Pulmonary artery endothelial cell (primary cell): ENCODE data around the gene CNTN5. TPM values are rescaled to one million over a fixed set of nuclear protein-coding genes. Genes with fewer than 3 reads are reported as not detected.

ENCODE experiments used
- DNase-seq: peaks from one replicate; pipeline ENCODE4 v3.0.0-alpha.2; 2011; ENCODE audit warnings: low read depth, low spot score
- total RNA-seq: library from RNA; depleted of rRNA; stranded (reverse); fragments of >200 nt; gene quantifications from 2 replicates; pipeline ENCODE4 v1.2.3, GENCODE V29; 2014

Gene CNTN5
- total RNA-seq, 1 donor from 2014 or later: not detected

DNA sequence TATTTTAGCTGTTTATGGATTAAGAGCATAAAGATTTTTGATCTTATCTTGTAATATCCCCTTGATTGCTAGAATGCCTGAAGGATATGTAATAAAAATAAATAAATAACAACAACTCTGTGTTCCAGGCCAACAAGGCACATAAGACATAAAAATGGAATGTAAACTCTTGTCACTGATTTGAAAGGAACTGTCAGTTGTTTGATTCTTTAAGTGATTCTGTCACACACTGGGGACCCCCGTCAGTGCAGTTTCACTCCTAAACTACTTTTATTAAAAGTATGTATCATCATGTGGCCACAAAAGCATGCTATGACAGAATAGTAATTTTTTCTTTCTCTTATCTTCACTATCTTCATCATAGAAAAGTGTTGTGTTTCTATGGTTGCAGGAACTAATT, 572.4 kb downstream of the CNTN5 start:
- no peak for DNase-seq

GRCh38 chr11:99601179-99601578, 580.4 kb downstream of the CNTN5 start:
- DNase-seq: no peak

- DNase-seq: no peak
These were observed 593.6 kb downstream of the CNTN5 start for GRCh38 chr11:99614352-99614751.

DNA sequence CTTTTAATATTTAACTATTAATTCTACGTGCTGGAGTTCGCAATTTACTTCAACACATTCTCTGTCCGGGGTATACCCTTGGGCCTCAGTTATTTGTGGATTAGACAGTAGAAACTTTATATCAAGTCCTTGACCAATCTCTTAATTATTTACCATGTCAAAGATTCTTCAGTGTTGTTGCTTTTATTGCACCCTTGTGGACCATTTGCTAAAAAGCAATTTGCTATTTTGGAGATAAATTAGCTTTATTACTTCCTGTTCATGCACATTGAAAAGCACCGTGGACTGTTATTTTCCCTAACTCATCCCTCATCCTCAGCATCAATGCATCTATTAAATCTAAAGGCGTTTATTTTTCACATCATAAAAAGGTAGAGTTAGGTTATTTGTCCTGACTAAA, 609.9 kb downstream of the CNTN5 start:
- DNase-seq: no peak

- DNase-seq: no peak
These were observed 610.9 kb downstream of the CNTN5 start for GRCh38 chr11:99631618-99632017.

GRCh38 chr11:99632969-99633368, 612.2 kb downstream of the CNTN5 start:
- no peak for DNase-seq

GRCh38 chr11:99634581-99634980, 613.8 kb downstream of the CNTN5 start:
- no peak for DNase-seq

DNA sequence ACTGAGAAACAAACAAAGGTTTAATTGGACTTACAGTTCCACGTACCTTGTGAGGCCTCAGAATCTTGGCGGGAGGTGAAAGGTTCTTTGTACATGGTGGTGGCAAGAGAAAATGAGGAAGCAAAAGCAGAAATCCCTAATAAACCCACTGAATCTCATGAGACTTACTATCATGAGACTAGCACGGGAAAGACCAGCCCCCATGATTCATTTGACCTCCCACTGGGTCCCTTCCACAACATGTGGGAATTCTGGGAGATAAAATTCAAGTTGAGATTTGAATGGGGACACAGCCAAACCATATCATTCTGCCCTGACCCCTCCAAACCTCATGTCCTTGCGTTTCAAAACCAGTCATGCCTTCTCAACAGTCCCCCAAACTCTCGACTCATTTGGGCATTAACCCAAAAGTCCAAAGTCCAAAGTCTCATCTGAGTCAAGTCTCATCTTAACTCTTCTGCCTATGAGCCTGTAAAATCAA, 617.4 kb downstream of the CNTN5 start:
- no peak for DNase-seq

- DNase-seq: no peak
These were observed 619.9 kb downstream of the CNTN5 start for GRCh38 chr11:99640671-99641070.

DNA sequence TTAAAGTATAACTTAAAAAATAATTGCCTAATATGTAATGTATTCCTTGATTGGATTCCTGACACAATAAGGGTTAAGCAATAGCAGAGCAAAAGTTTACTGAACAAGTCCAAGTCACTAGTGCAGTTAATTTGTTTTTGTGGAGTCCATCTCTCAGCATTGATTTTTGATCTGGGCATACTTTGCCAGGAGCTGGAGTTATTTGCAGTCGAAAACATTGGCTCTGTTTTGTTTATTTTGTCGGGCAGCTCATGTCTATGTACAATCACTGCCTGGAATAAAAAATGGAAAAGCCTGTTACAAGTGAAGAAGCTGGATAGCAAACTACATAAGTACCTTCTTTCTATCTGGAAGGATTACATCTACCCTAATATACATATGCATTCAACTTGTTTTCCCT, 625.2 kb downstream of the CNTN5 start:
- no peak for DNase-seq

- DNase-seq: no peak
These were observed 649.4 kb downstream of the CNTN5 start for GRCh38 chr11:99670067-99670676.

GRCh38 chr11:99671808-99672409, 651.2 kb downstream of the CNTN5 start:
- no peak for DNase-seq

DNA sequence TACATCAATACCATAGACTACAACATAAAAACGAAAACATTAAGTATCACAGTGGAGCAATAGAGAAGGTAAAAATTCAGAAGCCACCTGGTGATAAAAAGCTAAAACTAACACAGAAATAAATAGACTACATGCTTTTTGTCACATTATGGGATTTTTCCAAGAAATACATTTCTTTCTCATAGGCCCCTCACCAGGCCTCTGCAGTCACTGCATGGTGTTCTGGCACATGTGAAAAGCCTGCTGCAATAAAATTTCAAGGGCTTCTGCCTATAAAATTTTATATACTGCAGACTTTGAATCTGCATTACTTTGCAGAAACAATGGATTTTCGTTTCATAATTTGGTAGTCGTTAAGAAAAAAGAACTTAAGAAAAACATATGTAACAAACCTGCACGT, 655.5 kb downstream of the CNTN5 start:
- DNase-seq: no peak

DNA sequence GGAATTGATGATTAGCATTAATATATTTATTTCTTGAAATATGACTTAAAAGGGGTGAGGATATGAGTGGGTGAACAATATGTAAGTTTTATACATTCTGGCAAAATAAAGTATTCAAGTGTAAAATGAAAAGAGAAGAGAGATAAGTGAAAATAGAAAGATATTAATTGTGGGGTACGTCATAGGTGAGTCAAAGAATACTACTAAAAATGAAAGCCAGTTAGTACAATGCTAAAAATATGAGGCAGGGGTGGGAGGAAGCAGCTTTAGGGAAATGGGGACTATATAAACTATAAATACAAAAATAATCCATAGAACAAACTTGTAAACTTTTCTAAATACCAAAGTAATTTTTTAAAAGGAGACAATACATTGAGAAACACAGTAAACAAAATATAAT, 661.4 kb downstream of the CNTN5 start:
- no peak for DNase-seq

GRCh38 chr11:99682646-99683045, 661.9 kb downstream of the CNTN5 start:
- no peak for DNase-seq

DNA sequence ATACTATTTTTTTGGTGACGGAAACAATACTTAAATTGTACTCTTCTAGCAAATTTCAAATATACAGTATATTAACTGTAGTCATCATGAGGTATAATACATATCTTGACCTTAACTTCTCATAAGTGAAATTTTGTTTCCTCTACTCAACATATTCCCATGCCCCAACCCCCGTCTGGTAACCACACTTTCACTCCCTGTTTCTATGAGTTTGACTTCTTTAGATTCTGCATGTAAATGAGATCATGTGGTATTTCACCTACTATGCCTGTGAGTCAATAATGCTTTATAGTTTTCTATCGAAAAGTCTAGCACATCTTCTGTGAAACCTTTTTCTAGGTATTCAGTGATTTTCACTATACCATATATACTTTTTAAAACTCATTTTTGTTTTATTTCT, 663.2 kb downstream of the CNTN5 start:
- DNase-seq: no peak

DNA sequence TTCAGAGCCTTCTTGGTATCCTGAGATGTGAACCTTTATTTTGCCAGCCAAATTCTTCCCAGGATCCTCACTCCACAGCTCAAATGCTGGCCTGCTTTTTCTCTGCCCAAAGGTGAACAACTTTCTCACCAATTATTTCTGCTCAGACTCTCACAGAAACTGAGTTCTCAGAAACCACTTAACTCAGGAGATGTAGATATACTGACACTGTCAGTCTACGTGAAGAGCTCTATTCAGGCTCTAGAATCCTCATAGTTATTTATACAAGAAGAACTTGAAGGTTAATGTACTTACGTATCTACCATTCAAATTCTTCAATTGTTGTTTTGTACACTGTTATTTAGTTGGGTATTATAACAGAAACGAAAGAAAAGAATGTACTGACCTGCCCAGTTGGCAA, 666.1 kb downstream of the CNTN5 start:
- no peak for DNase-seq

DNA sequence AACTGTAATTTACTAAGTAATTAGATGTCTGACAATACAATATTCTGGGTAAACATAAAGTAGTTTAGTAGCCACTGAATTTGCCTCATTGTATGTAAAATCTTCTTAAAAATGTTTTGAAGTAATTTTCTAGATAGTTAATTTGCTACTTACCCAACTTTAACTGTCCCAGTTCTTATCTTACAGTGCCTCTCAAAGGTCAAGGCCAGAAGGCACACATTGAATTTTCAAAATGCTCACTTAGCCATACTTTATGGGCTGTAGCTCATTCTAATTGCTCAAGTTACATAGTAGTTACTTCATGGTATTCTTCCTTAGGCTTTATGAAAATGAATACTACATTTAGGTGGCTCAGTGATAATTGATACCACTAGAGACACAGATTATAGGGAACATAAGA, 666.6 kb downstream of the CNTN5 start:
- DNase-seq: no peak

- no peak for DNase-seq
These were observed 673.3 kb downstream of the CNTN5 start for GRCh38 chr11:99693941-99694492.

- DNase-seq: no peak
These were observed 674.4 kb downstream of the CNTN5 start for GRCh38 chr11:99695106-99695505.

DNA sequence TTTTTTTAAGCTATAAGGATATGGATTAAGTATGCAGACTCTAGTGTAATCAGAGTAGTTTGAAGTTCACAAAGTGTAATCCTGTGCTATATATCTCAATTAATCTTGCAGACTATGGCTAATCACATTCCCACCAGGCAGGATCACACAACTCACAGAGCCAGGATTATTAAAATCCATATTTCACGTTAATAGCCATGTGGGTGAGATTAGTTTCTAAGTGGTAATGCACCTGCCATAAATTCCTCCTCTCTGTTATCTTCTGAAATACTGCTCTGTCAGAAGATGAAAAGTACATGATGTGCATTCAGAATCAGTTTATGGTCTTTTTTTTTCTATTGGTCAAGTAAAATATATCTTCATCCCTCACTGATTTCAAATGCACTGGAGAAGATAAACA, 686.1 kb downstream of the CNTN5 start:
- DNase-seq: no peak

DNA sequence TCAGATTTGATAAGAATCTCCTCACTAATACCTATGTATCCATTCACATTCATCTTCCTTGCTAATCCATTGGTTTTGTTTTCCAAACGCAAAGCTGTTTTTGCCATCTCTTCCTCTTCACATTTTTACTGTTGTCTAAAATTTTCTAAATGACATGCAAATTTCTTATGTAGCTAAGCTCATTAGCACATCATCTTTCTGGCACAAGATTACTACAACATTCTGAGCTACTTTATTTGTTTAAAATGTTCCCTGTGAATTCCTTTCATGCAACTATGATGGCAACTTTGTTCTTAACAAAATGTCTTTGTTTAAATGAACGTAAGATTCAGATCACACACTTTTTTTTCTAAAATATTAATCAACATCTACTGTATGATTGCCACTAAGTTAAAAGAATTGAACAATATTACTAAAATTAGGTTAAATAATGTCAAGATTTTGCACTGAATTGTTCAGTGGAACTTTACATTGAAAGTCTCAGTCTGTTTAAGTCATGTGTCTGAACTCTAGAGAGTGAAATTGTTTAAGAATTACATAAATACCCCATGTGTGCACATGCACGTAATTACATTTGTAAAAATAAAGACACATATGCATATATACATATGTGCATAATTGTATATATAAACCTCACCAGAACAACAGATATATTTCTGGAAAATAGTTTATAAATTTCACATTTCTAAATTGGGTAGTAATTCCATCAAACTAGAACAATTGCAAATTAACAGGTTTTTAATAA, 688.4 kb downstream of the CNTN5 start:
- no peak for DNase-seq
